ENCODE results near the gene ARAP3. TPM values are rescaled to one million over a fixed set of nuclear protein-coding genes. Genes with fewer than 3 reads are reported as not detected.

The ARAP3 gene
- total RNA-seq, 1 experiment from 2014 or later: 27.6 TPM

GRCh38 chr5:141654298-141654697, 27.7 kb downstream of the ARAP3 start:
- Histone ChIP-seq H3K56ac (ENCODE audit: insufficient read length, low read depth, low read length) (no peak overlapping the region), H2BK5ac (ENCODE audit: insufficient read length, low read length) (no peak overlapping the region), H3K23ac (ENCODE audit: insufficient read length, low read depth, low read length) (no peak overlapping the region), H4K20me1 (ENCODE audit: control insufficient read depth, insufficient read depth, insufficient read length) (no peaks in the 10 kb centered on the region), H3K27ac (ENCODE audit: insufficient read length, low read depth, low read length) (no peak overlapping the region), H2AK5ac (ENCODE audit: insufficient read length, low read length) (no peak overlapping the region), H3K18ac (ENCODE audit: insufficient read length, low read depth, low read length) (no peak overlapping the region), H3K4me2 (ENCODE audit: insufficient read depth, insufficient read length, low read length) (no peak overlapping the region), H3K27me3 (ENCODE audit: insufficient read depth, low read length) (no peaks in the 10 kb centered on the region), H3K4ac (ENCODE audit: low read depth, low read length) (no peak overlapping the region), H4K8ac (replicated peaks; ENCODE audit: insufficient read length, low read depth, low read length) (no peak overlapping the region), H3K79me1 (ENCODE audit: insufficient read depth, low read depth, low read length, poor library complexity, severe bottlenecking) (no peaks in the 10 kb centered on the region), H3K4me1 (ENCODE audit: insufficient read depth, low read length) (no peaks in the 10 kb centered on the region; the same call in 1 of the 2 replicates), H2BK20ac (ENCODE audit: low read depth, low read length, poor library complexity, severe bottlenecking) (no peak overlapping the region), H3T11ph (ENCODE audit: low read length) (no peak overlapping the region), H2BK12ac (ENCODE audit: insufficient read length, low read depth, low read length) (no peak overlapping the region), H2BK15ac (ENCODE audit: low read depth, low read length) (no peak overlapping the region), H4K5ac (ENCODE audit: insufficient read length, low read depth, low read length) (no peak overlapping the region), H2BK120ac (ENCODE audit: low read depth, low read length, poor library complexity, severe bottlenecking) (no peak overlapping the region), H3K14ac (ENCODE audit: insufficient read depth, low read length) (no peak overlapping the region), H3K9ac (ENCODE audit: extremely low read depth, insufficient read length, low read length) (no peak overlapping the region), H4K91ac (ENCODE audit: insufficient read length, low read depth, low read length) (no peak overlapping the region), H3K23me2 (ENCODE audit: insufficient read length, low read depth, low read length, poor library complexity, severe bottlenecking) (peaks cover 8% of the 10 kb centered on the region), H3K9me3 (ENCODE audit: control insufficient read depth, low read depth, low read length) (no peaks in the 10 kb centered on the region), H3K79me2 (ENCODE audit: insufficient read depth, low read length) (no peaks in the 10 kb centered on the region), H2AFZ (ENCODE audit: low read length) (no peak overlapping the region)
- Mint-ChIP-seq H3K27me3 (ENCODE audit: low read depth) (peaks cover 7% of the 10 kb centered on the region; the same call in 1 of the 2 replicates), H3K27ac (no peak overlapping the region; a peak in 1 of 7 replicates), H3K36me3 (ENCODE audit: insufficient read depth in 1 of 3, low read depth in 3 of 3) (peaks cover 26 to 56% (median 33%) of the 10 kb centered on the region in 3 experiments; a peak in 6 of 7 replicates), H3K9me3 (no peaks in the 10 kb centered on the region; a peak in 1 of 5 replicates), H3K4me1 (peaks cover 19 to 23% of the 10 kb centered on the region in 2 experiments), H3K4me3 (no peak overlapping the region)
- no CpG with 5 or more reads among the region's 2 CpGs for WGBS (ENCODE audit: extremely low coverage, insufficient read length, low lambda C conversion rate)
- TF ChIP-seq CTCF (conservative IDR thresholded peaks at IDR 0.05): no peak
- no peak for DNase-seq

All from H9 (cell line).